ENCODE measurements around the gene RAB33A.

- TF ChIP-seq, protein P1, sequence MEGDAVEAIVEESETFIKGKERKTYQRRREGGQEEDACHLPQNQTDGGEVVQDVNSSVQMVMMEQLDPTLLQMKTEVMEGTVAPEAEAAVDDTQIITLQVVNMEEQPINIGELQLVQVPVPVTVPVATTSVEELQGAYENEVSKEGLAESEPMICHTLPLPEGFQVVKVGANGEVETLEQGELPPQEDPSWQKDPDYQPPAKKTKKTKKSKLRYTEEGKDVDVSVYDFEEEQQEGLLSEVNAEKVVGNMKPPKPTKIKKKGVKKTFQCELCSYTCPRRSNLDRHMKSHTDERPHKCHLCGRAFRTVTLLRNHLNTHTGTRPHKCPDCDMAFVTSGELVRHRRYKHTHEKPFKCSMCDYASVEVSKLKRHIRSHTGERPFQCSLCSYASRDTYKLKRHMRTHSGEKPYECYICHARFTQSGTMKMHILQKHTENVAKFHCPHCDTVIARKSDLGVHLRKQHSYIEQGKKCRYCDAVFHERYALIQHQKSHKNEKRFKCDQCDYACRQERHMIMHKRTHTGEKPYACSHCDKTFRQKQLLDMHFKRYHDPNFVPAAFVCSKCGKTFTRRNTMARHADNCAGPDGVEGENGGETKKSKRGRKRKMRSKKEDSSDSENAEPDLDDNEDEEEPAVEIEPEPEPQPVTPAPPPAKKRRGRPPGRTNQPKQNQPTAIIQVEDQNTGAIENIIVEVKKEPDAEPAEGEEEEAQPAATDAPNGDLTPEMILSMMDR (conservative IDR thresholded peaks at IDR 0.05 in 1 of 2, IDR thresholded peaks at IDR 0.05 in 1 of 2; ENCODE audit: low read depth in 1 of 2, low read length in 2 of 2) = no peak
- no peak for TF ChIP-seq EZH2 (IDR thresholded peaks at IDR 0.05; ENCODE audit: low read length, missing control alignments)
These were observed 44.6 kb downstream of the RAB33A start for GRCh38 chrX:130216320-130216719.

Measured in fibroblast of lung (primary cell).